Stimulated activated CD8-positive, alpha-beta memory T cell treated with anti-CD3 and anti-CD28 coated beads, Interleukin-4, amount 100 ng/mL, for 48 hours (primary cell): ENCODE measurements around the gene OR5AU1.

Experiments used
- DNase-seq: peaks from one replicate; pipeline ENCODE4 v3.0.0-alpha.2; 2020

OR5AU1 gene

GRCh38 chr14:21155963-21156362 lies at the start of gene OR5AU1:
TSS of gene OR5AU1 (minus strand) at chr14:21156063. CDS start at chr14:21155872, 191 bp downstream.
- DNase-seq = no peak

GRCh38 chr14:21205026-21205677 lies 49.3 kb upstream of the OR5AU1 start:
- no peak for DNase-seq

- no peak for DNase-seq
Observed at GRCh38 chr14:21204167-21205025, 48.5 kb upstream of the OR5AU1 start.

- no peak for DNase-seq
Observed at GRCh38 chr14:21203470-21204166, 47.8 kb upstream of the OR5AU1 start.

- DNase-seq = no peak
Observed at GRCh38 chr14:21202463-21203358, 46.8 kb upstream of the OR5AU1 start.

- no peak for DNase-seq
Observed at GRCh38 chr14:21201732-21202462, 46.0 kb upstream of the OR5AU1 start.

GRCh38 chr14:21200752-21201461 lies 45.0 kb upstream of the OR5AU1 start:
- DNase-seq = no peak

DNA sequence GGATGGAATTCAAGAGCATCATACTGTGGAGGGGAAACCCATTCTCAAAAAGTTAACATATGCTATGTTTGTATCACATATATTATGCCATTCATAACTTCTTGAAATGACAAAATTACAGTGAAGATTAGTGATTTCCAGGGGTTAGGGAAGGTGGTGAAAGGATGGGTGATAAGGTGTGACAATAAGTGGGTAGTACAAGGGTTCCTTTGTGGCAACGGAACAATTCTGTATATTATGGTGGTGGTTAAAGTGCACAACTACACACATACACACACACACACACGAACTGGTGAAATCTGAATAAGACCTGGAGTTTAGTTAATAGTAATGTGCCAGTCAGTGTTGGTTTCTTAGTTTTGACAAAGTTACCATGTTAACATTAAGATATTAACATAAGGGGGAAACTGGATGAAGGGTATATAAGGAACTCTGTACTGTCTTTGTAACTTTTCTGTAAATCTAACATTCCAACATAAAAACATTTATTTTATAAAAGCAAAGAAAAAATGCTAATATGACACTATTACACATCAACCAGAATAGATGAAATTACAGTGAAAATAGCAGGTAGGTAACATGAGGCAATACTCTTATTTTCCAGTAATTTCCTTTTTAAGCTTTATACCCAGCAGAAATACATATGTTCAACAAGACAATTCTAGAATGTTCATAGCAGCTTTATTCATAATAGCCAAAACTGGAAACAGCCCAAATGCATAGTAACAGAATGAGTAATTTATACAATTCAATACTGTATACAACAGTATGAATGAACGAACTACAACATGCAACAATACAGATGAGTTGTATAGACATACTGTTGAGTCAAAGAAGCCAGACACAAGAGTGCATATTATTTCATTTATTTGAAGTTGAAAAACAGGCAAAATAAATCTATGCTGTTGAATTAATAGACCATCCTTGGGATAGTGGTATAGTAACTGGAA lies 44.0 kb upstream of the OR5AU1 start:
- no peak for DNase-seq

GRCh38 chr14:21197418-21198205 lies 41.7 kb upstream of the OR5AU1 start:
- DNase-seq = no peak

GRCh38 chr14:21194597-21194996 lies 38.7 kb upstream of the OR5AU1 start:
- no peak for DNase-seq

DNA sequence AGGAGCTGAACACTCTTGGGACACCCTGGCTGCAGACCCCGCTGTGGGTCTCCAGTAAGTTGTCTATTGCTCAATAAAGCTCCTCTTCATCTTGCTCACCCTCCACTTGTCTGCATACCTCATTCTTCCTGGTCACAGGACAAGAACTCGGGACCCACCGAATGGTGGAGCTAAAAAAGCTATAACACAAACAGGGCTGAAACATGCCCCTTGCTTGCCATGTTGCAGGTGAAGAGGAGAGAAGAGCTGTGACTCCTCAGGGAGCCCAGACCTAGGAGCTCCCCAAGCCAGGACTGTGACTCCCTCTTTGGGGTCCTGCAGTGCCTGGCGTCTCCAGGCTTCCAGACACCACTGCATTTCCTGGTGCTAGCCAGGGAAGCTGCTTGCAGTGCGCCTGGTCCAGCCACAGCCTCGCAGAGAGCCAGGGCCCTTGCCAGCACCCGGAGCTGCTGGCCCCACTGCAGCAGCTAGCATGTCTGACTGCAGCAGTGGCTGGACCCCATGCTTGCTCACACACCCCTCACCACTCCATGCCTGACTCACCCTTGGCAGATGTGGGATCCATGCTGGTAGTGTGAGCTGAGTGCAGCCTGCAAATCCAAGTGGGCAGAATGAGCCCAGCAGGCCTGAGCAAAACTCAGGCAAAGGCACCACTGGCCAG lies 37.1 kb upstream of the OR5AU1 start:
- DNase-seq = no peak

DNA sequence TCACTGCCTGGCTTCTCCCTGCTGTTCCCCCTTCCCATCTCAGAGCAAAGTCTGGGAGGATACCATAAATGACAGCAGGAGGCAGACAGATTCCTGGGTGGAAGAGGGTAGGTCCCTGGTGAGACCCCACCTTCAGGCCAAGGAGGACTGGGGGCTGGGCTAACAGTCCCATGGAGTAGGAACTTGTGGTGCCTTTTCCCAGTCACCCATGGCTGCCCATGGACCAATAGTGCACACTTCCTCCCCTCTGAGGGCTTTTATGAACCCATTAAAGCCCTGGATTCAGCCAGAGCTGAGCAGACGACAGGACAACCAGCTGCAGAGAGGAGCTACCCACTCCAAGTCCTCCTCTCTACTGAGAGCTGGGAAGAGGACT lies 36.6 kb upstream of the OR5AU1 start:
- DNase-seq = no peak

- peak; percentile 78 for DNase-seq
Observed at GRCh38 chr14:21191809-21192446, 36.1 kb upstream of the OR5AU1 start.

DNA sequence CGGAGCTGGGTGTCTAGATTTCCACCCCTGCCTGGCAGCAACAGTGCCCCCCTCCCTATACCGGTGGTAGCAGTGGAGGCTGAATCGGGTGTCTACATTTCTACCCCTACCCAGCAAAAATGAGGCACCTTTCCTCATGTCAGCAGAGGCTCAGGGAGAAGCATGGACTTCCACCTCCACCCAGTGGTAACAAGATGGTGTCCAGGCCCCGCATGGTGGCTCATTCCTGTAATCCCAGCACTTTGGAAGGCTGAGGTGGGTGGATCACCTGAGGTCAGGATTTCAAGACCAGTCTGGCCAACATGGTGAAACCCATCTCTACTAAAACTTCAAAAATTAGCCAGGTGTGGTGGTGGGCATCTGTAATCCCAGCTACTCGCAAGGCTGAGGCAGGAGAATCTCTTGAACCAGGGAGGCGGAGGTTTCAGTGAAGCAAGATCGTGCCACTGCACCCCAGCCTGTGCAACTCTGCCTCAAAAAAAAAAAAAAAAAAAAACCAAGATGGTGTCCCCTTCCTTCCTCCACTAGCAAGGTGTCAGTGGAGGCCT lies 35.5 kb upstream of the OR5AU1 start:
- no peak for DNase-seq

DNA sequence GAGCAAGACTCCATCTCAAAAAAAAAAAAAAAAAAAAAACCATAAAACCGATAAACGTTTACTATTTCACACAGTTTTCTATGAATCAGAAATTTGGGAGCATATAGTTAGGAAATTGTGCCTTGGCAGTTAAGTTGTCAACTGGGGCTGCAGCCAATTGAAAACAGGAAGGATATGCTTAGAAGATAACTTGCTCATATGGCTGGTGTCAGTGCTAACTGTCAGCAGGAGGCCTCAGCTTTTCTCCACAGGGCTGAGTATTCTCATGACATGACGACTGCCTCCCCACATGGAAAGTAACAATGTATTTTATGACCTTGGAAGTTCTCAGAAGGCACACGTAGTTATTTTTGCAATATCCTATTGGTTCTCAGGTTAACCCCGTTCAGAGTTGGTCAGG lies 29.6 kb upstream of the OR5AU1 start:
- no peak for DNase-seq

DNA sequence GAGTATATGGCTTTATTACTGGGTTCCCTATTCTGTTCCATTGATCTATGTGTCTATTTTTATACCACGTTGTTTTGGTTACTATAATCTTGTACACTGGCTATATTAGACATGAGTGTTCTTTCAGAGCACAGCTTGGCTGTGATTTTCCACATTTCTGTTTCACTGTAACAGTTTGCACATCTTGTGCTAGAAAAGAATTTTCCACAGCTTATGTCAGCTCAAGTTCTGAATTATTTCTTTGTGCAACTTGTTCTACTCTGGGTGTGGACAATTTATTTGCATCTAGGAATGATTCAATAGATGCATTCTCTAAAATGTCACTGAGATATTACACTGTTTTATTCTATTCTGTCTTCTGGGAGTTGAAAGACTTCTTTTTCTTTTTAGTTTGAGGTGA lies 28.4 kb upstream of the OR5AU1 start:
- no peak for DNase-seq

- no peak for DNase-seq
Observed at GRCh38 chr14:21182166-21182565, 26.3 kb upstream of the OR5AU1 start.

GRCh38 chr14:21171128-21171527 lies 15.3 kb upstream of the OR5AU1 start:
- DNase-seq = no peak
